ENCODE measurements around the gene PRXL2B. TPM values are rescaled to one million over a fixed set of nuclear protein-coding genes. Genes with fewer than 3 reads are reported as not detected.
"Not testable (repeated sequence)": the region's sequence is repeated elsewhere in the genome, so short reads cannot be mapped to it uniquely, and the experiment has no call there.

PRXL2B gene
- total RNA-seq, 2 experiments from 2014 or later, result 28.2 to 34.6 TPM

GRCh38 chr1:2568187-2568816 is 18.3 kb upstream of the PRXL2B start:
- H3K4me3 Mint-ChIP-seq; H3K9me3 Mint-ChIP-seq; CTCF ChIA-PET; H3K4me1 Mint-ChIP-seq (ENCODE audit: low read depth); POLR2A ChIA-PET; intact Hi-C loops (cut with micrococcal nuclease); H3K27me3 Mint-ChIP-seq; H3K27ac Mint-ChIP-seq; DNase-seq: not testable (repeated sequence)
- H3K36me3 Mint-ChIP-seq, result peaks cover 12% of the 10 kb centered on the region

DNA sequence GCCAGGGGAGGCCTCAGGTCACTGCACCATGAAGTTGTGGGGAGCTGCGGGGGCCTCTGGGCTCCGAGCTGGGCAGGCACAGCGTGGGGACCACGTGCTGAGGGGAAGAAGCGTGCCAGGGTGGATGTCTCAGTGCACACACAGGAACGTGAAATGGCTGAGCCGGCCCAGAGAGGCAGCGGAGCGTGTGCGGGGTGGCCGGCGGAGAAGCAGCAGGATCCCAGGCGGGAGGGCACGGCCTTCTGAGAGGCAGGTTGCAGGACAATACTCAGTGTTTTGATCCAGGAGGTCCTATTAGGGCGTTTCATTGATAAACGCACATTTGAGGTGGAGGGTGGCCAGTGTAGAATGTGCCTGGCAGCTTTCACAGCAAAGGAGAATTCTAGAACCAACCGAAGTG is 17.5 kb upstream of the PRXL2B start:
- H3K4me1 Mint-ChIP-seq (ENCODE audit: low read depth), result peaks cover 5% of the 10 kb centered on the region
- POLR2A ChIA-PET, result interaction anchor here (1.0 kb wide), 1 partner anchor 13 kb away, joined by 4 read pairs; the partner anchor contains the start of gene TNFRSF14
- H3K27me3 Mint-ChIP-seq, result no peaks in the 10 kb centered on the region
- intact Hi-C loops (cut with micrococcal nuclease), result no loop called here
- H3K27ac Mint-ChIP-seq, result no peak overlapping the region
- no peak for DNase-seq
- no peak overlapping the region for H3K4me3 Mint-ChIP-seq
- CTCF ChIA-PET, result no interaction called here
- H3K36me3 Mint-ChIP-seq, result peaks cover 9% of the 10 kb centered on the region
- H3K9me3 Mint-ChIP-seq, result peaks cover 16% of the 10 kb centered on the region

GRCh38 chr1:2569703-2570102 is 16.9 kb upstream of the PRXL2B start:
- H3K4me3 Mint-ChIP-seq; H3K36me3 Mint-ChIP-seq; H3K27ac Mint-ChIP-seq; H3K27me3 Mint-ChIP-seq; DNase-seq; H3K4me1 Mint-ChIP-seq (ENCODE audit: low read depth); intact Hi-C loops (cut with micrococcal nuclease); CTCF ChIA-PET: not testable (repeated sequence)
- peaks cover 19% of the 10 kb centered on the region for H3K9me3 Mint-ChIP-seq
- POLR2A ChIA-PET, result interaction anchor here (1.0 kb wide), 1 partner anchor 13 kb away, joined by 4 read pairs; the partner anchor contains the start of gene TNFRSF14

GRCh38 chr1:2570332-2570731 is 16.2 kb upstream of the PRXL2B start:
- intact Hi-C loops (cut with micrococcal nuclease), result no loop called here
- CTCF ChIA-PET, result no interaction called here
- no peak for DNase-seq
- Mint-ChIP-seq H3K4me1 (ENCODE audit: low read depth) (no peaks in the 10 kb centered on the region), H3K27ac (no peak overlapping the region), H3K36me3 (peaks cover 9% of the 10 kb centered on the region), H3K9me3 (peaks cover 19% of the 10 kb centered on the region), H3K27me3 (no peaks in the 10 kb centered on the region), H3K4me3 (no peak overlapping the region)
- POLR2A ChIA-PET, result interaction anchor here (1.7 kb wide), 2 partner anchors 9 to 14 kb away, joined by 9 to 10 read pairs; partner anchors contain the start of gene TNFRSF14

- H3K4me3 Mint-ChIP-seq, result no peak overlapping the region
- peaks cover 19% of the 10 kb centered on the region for H3K9me3 Mint-ChIP-seq
- H3K4me1 Mint-ChIP-seq (ENCODE audit: low read depth), result peaks cover 5% of the 10 kb centered on the region
- POLR2A ChIA-PET, result interaction anchor here (1.2 to 1.7 kb wide), 3 partner anchors 10 to 15 kb away, joined by 4 to 10 read pairs (median 9); partner anchors contain the start of gene TNFRSF14
- no peak overlapping the region for H3K27ac Mint-ChIP-seq
- CTCF ChIA-PET, result interaction anchor here (1.3 kb wide), 1 partner anchor 10 kb away, joined by 6 read pairs; no protein-coding TSS in a partner anchor
- DNase-seq, result no peak
- H3K36me3 Mint-ChIP-seq, result peaks cover 9% of the 10 kb centered on the region
- no peaks in the 10 kb centered on the region for H3K27me3 Mint-ChIP-seq
- intact Hi-C loops (cut with micrococcal nuclease), result no loop called here
Observed at GRCh38 chr1:2571348-2571747, 15.2 kb upstream of the PRXL2B start.

DNA sequence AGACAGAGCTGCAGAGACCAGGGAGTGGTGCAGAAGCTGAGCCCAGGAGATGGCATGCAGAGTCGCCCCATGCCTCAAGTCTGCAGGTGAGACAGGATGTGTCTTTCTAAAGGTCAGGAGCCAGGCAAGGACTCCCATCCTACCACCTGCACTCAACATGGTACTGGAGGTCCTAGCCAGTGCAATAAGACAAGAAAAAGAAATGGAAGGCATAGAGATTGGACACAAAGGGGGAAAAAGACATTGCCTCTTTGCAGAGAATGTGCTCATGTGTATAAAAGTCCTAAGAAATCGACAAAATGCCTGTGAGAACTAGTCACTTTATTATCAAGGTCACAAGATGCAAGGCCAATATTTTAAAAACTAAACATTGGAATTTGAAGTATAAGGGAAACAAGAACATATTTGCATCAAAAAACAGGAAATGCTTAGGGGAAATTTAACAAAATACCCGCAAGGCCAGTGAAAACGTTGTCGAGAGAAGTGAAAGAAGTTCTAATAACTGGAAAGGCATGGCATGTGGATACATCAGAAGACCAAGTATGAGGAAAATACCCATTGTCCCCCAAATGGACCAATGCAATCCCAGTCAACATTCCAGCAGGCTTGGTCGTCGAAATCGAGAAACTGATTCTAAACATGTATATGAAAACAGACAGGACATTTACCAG is 13.2 kb upstream of the PRXL2B start:
- ChIA-PET POLR2A (interaction anchor here (0.7 kb wide), 1 partner anchor 17 kb away, joined by 4 read pairs; the partner anchor contains the start of gene TNFRSF14), CTCF (interaction anchor here (1.0 kb wide), 1 partner anchor 12 kb away, joined by 4 read pairs; no protein-coding TSS in a partner anchor)
- peaks cover 19% of the 10 kb centered on the region for H3K9me3 Mint-ChIP-seq
- H3K36me3 Mint-ChIP-seq, result peaks cover 9% of the 10 kb centered on the region
- H3K27ac Mint-ChIP-seq, result no peak overlapping the region
- H3K27me3 Mint-ChIP-seq, result no peaks in the 10 kb centered on the region
- peaks cover 16% of the 10 kb centered on the region for H3K4me1 Mint-ChIP-seq (ENCODE audit: low read depth)
- no peak for DNase-seq
- no peak overlapping the region for H3K4me3 Mint-ChIP-seq
- intact Hi-C loops (cut with micrococcal nuclease), result no loop called here

GRCh38 chr1:2574350-2574749 is 12.2 kb upstream of the PRXL2B start:
- POLR2A ChIA-PET, result interaction anchor here (0.7 kb wide), 1 partner anchor 18 kb away, joined by 4 read pairs; the partner anchor contains the start of gene TNFRSF14
- H3K4me3 Mint-ChIP-seq, result no peak overlapping the region
- no peak overlapping the region for H3K27ac Mint-ChIP-seq
- peaks cover 19% of the 10 kb centered on the region for H3K9me3 Mint-ChIP-seq
- DNase-seq, result no peak
- intact Hi-C loops (cut with micrococcal nuclease), result no loop called here
- no peaks in the 10 kb centered on the region for H3K27me3 Mint-ChIP-seq
- peaks cover 24% of the 10 kb centered on the region for H3K4me1 Mint-ChIP-seq (ENCODE audit: low read depth)
- H3K36me3 Mint-ChIP-seq, result peaks cover 12% of the 10 kb centered on the region
- CTCF ChIA-PET, result interaction anchor here (1.0 kb wide), 1 partner anchor 13 kb away, joined by 4 read pairs; no protein-coding TSS in a partner anchor

DNA sequence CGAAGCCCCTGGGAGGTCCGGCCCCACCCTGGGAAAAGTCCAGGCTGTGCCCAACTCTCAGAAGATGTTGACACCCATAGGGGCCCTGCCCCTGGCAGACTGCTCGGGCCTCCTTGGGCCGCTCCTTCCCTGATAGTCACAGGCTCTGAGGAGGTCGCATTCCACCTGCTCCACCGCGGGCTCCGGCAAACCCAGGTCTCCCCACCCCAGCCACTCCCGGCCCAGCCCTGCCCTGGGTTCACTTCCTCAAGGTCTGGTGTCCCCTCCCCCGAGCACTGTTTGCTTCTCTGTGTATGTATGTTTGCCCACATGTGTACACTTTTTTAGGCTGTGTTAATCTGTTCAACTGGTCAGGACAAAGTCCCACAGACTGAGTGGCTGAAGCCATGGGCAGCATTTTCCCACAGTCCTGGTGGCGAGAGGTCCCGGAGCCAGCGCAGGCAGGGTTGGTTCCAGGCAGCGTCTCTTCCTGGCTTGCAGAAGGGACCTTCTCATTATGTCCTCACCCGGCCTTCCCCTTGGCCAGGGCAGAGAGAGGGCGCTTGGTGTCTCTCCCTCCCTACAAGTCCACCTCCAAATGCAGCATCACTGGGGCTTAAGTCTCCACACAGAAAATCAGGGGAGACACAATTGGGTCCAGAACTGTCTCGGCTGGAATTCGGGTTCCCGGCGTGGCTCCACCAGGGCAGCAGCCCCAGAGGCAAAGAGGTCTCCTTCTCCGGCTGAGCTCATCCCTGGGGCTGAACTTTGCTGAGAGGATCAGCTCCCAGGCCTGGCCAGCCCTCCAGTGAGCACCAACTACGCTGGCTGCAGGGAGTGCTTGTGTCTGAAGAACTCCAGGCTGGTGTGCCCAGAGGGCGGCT is 10.5 kb upstream of the PRXL2B start:
- Mint-ChIP-seq H3K4me3 (no peak overlapping the region), H3K9me3 (peaks cover 19% of the 10 kb centered on the region), H3K4me1 (ENCODE audit: low read depth) (peaks cover 39% of the 10 kb centered on the region), H3K27me3 (no peaks in the 10 kb centered on the region), H3K27ac (peak overlapping the region; percentile 97), H3K36me3 (peaks cover 7% of the 10 kb centered on the region)
- CTCF ChIA-PET, result no interaction called here
- POLR2A ChIA-PET, result interaction anchor here (1.0 to 2.5 kb wide), 2 partner anchors 10 to 18 kb away, joined by 3 to 14 read pairs; partner anchors contain the start of gene PRXL2B
- DNase-seq, result no peak
- intact Hi-C loops (cut with micrococcal nuclease), result no loop called here

GRCh38 chr1:2577565-2578075 is 9.0 kb upstream of the PRXL2B start:
- DNase-seq, result peak; percentile 82
- H3K27me3 Mint-ChIP-seq, H3K36me3 Mint-ChIP-seq: not testable (repeated sequence)
- ChIA-PET CTCF (interaction anchor here (1.0 to 2.3 kb wide), 7 partner anchors 16 to 163 kb away, joined by 3 to 18 read pairs (median 6); partner anchors contain the start of genes PANK4 and TNFRSF14), POLR2A (interaction anchor here (0.6 to 2.5 kb wide), 7 partner anchors 9 to 229 kb away, joined by 3 to 28 read pairs (median 14); partner anchors contain the start of genes PANK4, PRXL2B and TNFRSF14)
- Mint-ChIP-seq H3K4me3 (peak overlapping the region; percentile 72), H3K27ac (peak overlapping the region; percentile 97), H3K9me3 (peaks cover 17% of the 10 kb centered on the region), H3K4me1 (ENCODE audit: low read depth) (peaks cover 54% of the 10 kb centered on the region)
- intact Hi-C loops (cut with micrococcal nuclease), result loop anchor here (1.0 to 2.0 kb wide), 5 partner anchors 9 to 276 kb away; partner anchors contain the start of genes PANK4, PRXL2B and TNFRSF14

DNA sequence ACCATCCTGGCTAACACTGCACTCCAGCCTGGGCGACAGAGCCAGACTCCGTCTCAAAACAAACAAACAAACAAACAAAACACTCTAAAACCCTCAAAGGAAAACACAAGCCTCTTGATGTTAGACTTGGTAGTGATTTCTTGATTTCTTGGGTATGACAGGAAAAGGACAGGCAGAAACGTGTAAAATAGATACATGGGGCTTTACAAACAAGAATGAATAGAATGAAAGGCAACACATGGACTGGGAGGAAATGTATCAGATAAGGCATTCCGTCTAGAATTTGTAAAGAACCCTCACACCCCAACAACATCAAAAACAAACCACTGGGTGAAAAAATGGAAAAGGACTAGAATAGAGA is 7.8 kb upstream of the PRXL2B start:
- H3K4me3 Mint-ChIP-seq, result peak overlapping the region; percentile 60
- intact Hi-C loops (cut with micrococcal nuclease), result loop anchor here (1.0 to 2.0 kb wide), 5 partner anchors 8 to 277 kb away; partner anchors contain the start of genes PANK4, PRXL2B and TNFRSF14

GRCh38 chr1:2580691-2581090 is 5.9 kb upstream of the PRXL2B start:
- peaks cover 78% of the 10 kb centered on the region for H3K4me1 Mint-ChIP-seq (ENCODE audit: low read depth)
- ChIA-PET CTCF (no interaction called here), POLR2A (interaction anchor here (1.8 kb wide), 1 partner anchor 25 kb away, joined by 5 read pairs; the partner anchor contains the start of gene TNFRSF14)
- intact Hi-C loops (cut with micrococcal nuclease), result no loop called here
- DNase-seq, result no peak
- peaks cover 3% of the 10 kb centered on the region for H3K36me3 Mint-ChIP-seq
- no peaks in the 10 kb centered on the region for H3K9me3 Mint-ChIP-seq
- no peaks in the 10 kb centered on the region for H3K27me3 Mint-ChIP-seq
- H3K27ac Mint-ChIP-seq, result peak overlapping the region; percentile 96
- no peak overlapping the region for H3K4me3 Mint-ChIP-seq

More for the DNA sequence above, 7.8 kb upstream of the PRXL2B start:
- Mint-ChIP-seq H3K4me1 (ENCODE audit: low read depth) (peaks cover 64% of the 10 kb centered on the region), H3K9me3 (peaks cover 6% of the 10 kb centered on the region), H3K27ac (peak overlapping the region; percentile 97), H3K36me3 (peaks cover 3% of the 10 kb centered on the region), H3K27me3 (no peaks in the 10 kb centered on the region)
- ChIA-PET CTCF (interaction anchor here (0.6 to 2.3 kb wide), 5 partner anchors 17 to 164 kb away, joined by 3 to 18 read pairs (median 6); partner anchors contain the start of gene TNFRSF14), POLR2A (interaction anchor here (1.4 to 2.5 kb wide), 5 partner anchors 8 to 53 kb away, joined by 13 to 28 read pairs (median 21); partner anchors contain the start of genes PANK4, PRXL2B and TNFRSF14)
- DNase-seq, result no peak
